HCT116 (cell line): Measurements from ENCODE around the gene PRPF6. TPM values are rescaled to one million over a fixed set of nuclear protein-coding genes. Genes with fewer than 3 reads are reported as not detected.

Experiments used
- EGR1 ChIP-seq: IDR thresholded peaks from 2 replicates; pipeline ENCODE4 v1.6.1; 2012; ENCODE audit warnings: low read depth
- ELF1 ChIP-seq: IDR thresholded peaks from 2 replicates; pipeline ENCODE4 v1.6.1; 2012; ENCODE audit warnings: low read depth, borderline replicate concordance
- RAD21 ChIP-seq: IDR thresholded peaks from 2 replicates; pipeline ENCODE4 v1.6.1; 2012; ENCODE audit warnings: low read depth, mild to moderate bottlenecking
- SRF ChIP-seq: IDR thresholded peaks from 2 replicates; pipeline ENCODE4 v1.6.1; 2012; ENCODE audit warnings: low read depth
- TCF7L2 ChIP-seq: IDR thresholded peaks from 2 replicates; pipeline ENCODE4 v1.7.0; 2011; ENCODE audit warnings: borderline replicate concordance, inconsistent platforms; ENCODE audit not compliant: insufficient read depth, insufficient read length; ENCODE audit errors: extremely low read depth
- YY1 ChIP-seq: IDR thresholded peaks from 2 replicates; pipeline ENCODE4 v1.6.1; 2011; ENCODE audit warnings: low read length, low read depth, moderate library complexity, mild to moderate bottlenecking; ENCODE audit not compliant: insufficient replicate concordance; ENCODE audit errors: extremely low read depth
- ZNF274 ChIP-seq: fragments of 200-500 bp; sonication (Bioruptor generic); IDR thresholded peaks from 2 replicates; pipeline ENCODE4 v1.6.1; 2014; ENCODE audit warnings: mild to moderate bottlenecking, low read depth, low read length, inconsistent platforms
- total RNA-seq: library from RNA; stranded (reverse); gene quantifications from one replicate; pipeline ENCODE4 v1.2.1, GENCODE V29; 2021; ENCODE audit not compliant: unreplicated experiment
- TF ChIP-seq, protein P1 (sequence below), 3 experiments: fragments of 200-600 bp in 1 of 3; sonication (generic) in 1 of 3; IDR thresholded peaks in 2 of 3; conservative IDR thresholded peaks in 1 of 3; 2 replicates each; pipeline ENCODE4 v1.5.1; 2012 to 2017; ENCODE audit warnings: low read depth in 2 of 3, low read length in 2 of 3, antibody characterized with exemption in 1 of 3, borderline replicate concordance in 1 of 3, control low read depth in 1 of 3, mild to moderate bottlenecking in 1 of 3, mixed read lengths in 1 of 3, mixed run types in 1 of 3, moderate library complexity in 1 of 3; ENCODE audit not compliant: insufficient read depth in 1 of 3
- TF ChIP-seq, protein P2 (sequence below): IDR thresholded peaks from 2 replicates; pipeline ENCODE4 v1.6.1; 2011; ENCODE audit warnings: mild to moderate bottlenecking, low read length, moderate library complexity; ENCODE audit not compliant: insufficient replicate concordance; ENCODE audit errors: extremely low read depth
- TF ChIP-seq, protein P3 (sequence below): IDR thresholded peaks from 2 replicates; pipeline ENCODE4 v1.6.1; 2012

PRPF6 gene
- total RNA-seq, 1 experiment from 2014 or later: 74.9 TPM

DNA sequence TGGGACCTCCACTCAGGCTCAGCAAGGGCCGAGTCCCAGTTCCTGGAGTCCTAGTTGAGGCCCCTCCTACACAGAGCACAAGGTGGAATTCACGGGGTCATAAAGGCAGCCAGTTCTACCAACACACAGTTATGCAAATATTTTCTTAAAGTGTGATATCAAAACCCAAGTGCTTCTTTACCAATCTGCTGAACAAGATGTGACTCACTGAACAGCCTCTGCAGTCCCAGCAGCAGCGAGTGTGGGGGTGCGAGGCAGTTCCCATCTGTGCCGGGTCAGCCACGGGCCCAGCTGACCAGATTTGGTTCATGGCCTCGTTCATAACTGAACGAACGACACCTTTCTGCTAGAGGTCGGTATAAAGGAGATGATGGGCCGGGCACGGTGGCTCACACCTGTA is 77.6 kb downstream of the PRPF6 start (continued):
- TF ChIP-seq, protein P1, sequence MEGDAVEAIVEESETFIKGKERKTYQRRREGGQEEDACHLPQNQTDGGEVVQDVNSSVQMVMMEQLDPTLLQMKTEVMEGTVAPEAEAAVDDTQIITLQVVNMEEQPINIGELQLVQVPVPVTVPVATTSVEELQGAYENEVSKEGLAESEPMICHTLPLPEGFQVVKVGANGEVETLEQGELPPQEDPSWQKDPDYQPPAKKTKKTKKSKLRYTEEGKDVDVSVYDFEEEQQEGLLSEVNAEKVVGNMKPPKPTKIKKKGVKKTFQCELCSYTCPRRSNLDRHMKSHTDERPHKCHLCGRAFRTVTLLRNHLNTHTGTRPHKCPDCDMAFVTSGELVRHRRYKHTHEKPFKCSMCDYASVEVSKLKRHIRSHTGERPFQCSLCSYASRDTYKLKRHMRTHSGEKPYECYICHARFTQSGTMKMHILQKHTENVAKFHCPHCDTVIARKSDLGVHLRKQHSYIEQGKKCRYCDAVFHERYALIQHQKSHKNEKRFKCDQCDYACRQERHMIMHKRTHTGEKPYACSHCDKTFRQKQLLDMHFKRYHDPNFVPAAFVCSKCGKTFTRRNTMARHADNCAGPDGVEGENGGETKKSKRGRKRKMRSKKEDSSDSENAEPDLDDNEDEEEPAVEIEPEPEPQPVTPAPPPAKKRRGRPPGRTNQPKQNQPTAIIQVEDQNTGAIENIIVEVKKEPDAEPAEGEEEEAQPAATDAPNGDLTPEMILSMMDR (IDR thresholded peaks at IDR 0.05 in 2 of 3, conservative IDR thresholded peaks at IDR 0.05 in 1 of 3; ENCODE audit: borderline replicate concordance in 1 of 3, insufficient read depth in 1 of 3, low read depth in 2 of 3, low read length in 2 of 3): no peak
- TF ChIP-seq TCF7L2 (no peak), ZNF274 (no peak), ELF1 (no peak), YY1 (no peak), RAD21 (no peak), EGR1 (no peak), SRF (no peak)
- TF ChIP-seq, protein P2, sequence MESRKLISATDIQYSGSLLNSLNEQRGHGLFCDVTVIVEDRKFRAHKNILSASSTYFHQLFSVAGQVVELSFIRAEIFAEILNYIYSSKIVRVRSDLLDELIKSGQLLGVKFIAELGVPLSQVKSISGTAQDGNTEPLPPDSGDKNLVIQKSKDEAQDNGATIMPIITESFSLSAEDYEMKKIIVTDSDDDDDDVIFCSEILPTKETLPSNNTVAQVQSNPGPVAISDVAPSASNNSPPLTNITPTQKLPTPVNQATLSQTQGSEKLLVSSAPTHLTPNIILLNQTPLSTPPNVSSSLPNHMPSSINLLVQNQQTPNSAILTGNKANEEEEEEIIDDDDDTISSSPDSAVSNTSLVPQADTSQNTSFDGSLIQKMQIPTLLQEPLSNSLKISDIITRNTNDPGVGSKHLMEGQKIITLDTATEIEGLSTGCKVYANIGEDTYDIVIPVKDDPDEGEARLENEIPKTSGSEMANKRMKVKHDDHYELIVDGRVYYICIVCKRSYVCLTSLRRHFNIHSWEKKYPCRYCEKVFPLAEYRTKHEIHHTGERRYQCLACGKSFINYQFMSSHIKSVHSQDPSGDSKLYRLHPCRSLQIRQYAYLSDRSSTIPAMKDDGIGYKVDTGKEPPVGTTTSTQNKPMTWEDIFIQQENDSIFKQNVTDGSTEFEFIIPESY: no peak
- TF ChIP-seq, protein P3, sequence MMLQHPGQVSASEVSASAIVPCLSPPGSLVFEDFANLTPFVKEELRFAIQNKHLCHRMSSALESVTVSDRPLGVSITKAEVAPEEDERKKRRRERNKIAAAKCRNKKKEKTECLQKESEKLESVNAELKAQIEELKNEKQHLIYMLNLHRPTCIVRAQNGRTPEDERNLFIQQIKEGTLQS: no peak
